HG02970 (cell line): ENCODE measurements around the gene EP400.
A peak's percentile ranks its signal among the peaks of the same experiment; 100 is the strongest.

Source experiments
- ATAC-seq: cut with Tn5 transposase; IDR thresholded peaks from one replicate; pipeline ENCODE4 v1.9.1; 2021; ENCODE audit warnings: mild to moderate bottlenecking, moderate library complexity, moderate number of reproducible peaks; ENCODE audit not compliant: unreplicated experiment, low FRiP score

The EP400 gene

GRCh38 chr12:131922772-131923171 lies 27.0 kb upstream of the EP400 start:
- no peak for ATAC-seq

DNA sequence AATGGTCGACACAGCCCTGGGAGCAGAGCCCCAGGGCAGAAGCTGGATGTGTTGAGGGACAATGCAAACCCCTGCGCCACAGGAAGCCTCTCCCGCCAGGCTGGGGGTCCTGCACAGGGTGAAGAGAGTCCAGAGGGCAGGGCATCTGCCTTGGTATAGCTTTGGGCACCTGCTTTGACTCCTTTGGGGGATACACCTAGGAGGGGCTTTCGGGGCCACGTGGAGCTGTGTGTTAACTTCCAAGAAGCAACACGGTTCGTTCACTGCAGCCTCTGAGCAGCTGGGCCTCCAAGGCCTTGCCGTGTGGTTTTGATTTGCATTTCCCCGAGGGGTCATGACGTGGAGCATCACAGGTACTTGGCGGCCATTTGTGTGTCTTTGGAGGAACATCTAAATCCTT lies 26.5 kb upstream of the EP400 start:
- ATAC-seq, result peak; percentile 61

DNA sequence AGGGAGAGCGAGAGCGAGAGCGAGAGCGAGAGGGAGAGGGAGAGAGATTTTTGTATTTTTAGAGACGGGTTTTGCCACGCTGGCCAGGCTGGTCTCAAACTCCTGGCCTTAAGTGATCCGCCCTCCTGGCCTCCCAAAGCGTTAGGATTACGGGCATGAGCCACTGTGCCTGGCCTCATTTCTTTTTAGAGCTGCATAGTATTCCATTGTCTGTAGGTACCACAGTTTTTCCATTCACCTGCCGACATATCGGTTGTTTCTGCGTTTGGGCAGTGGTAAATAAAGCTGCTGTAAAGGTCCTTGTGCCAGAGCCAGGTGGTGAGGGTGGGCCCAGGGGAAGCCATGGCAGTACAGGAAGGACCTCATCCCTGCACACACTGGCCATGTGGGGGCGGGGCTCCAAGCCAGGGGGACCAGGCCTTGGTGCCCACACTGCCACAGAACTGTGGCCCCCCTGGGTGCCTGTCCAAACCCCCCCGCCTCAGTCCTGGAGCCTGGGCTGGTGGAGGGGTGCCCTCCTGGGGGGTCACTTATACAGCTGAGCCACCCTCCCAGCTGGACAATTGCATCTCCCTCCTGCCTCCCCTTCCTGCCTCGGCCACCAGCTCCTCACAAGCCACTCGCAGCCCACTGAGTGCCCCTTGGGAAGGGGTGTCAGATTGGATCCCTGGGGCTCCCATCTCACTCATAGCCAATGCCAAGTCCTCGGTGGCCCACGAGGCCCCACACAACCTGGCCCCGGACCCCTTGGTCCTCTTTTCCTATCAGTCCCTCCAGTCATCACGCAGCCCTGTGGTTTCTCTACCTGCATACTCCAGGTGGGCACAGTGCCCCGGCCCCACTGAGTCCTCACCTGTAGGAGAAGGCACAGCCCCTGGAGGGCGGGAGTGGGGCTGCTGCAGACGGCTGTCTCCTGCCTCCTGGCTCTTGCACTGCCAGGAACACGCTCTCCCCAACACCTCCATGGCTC lies 22.3 kb upstream of the EP400 start:
- ATAC-seq, result no peak

DNA sequence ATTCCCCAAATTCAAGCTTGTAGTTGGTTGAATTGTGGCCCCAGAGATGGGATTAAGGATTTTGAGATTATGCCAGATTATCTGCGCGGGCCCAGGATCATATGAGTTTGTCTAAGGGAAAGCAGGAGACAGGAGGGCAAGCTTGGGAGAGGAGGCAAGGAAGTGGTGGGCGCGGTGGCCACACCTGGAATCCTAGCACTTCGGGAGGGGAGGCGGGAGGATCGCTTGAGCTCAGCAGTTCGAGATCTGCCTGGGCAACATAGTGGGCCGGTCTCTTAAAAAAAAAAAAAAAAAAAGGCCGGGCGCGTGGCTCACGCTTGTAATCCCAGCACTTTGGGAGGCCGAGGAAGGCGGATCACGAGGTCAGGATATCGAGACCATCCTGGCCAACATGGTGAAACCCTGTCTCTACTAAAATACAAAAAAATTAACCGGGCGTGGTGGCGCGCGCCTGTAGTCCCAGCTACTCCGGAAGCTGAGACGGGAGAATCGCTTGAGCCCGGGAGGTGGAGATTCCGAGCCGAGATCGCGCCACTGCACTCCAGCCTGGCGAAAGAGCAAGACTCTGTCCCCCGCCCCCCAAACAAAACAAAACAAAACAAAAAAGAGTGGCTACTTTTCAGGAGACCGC lies 21.5 kb upstream of the EP400 start:
- no peak for ATAC-seq

DNA sequence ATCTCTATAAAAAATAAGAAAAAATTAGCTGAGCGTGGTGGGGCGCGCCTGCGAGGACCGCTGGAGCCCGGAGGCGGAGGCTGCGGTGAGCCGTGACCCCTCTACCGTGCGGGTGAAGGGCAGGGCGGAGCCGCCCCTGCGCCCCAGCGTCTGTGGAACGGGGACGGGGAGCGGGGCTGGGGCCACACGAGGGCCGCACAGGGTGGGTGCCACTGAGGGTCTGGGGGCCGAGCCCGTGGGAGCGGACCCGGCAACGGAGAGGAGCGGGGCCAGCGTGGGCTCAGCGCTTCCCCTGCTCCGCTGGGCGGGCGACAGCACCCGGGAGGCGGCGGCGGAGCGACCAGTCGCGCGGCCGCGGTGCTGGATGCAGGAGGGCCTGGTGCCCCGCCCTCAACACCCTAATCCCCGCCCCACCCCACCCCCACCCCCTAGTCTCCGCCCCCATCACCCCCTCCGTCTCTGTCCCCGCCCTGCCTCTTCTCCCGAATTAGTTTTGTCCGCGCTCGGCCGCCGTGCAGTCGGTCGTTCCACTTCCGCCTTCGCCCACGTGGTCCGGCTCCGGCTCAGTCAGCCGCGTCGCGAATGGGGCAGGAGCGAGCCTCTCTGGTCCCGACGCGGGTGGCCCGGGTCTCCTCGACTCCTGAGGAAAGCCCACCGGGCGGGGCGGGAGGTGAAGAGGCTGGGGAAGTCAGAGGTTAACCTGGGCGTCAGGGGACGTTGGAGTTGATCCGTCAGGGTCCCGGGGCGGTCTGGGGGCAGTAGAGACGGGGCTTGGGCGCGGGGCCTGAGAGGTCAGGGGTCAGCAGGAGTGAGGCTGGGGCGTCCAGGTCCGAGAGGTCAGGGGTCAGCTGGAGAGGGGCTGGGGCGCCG lies 20.8 kb upstream of the EP400 start, which contains the start of gene PUS1:
PUS1 (plus strand) TSS at position 566 of the 870 bp plus-strand sequence. CDS start 447 bp downstream, outside the sequence.
- ATAC-seq, result peak; percentile 72

DNA sequence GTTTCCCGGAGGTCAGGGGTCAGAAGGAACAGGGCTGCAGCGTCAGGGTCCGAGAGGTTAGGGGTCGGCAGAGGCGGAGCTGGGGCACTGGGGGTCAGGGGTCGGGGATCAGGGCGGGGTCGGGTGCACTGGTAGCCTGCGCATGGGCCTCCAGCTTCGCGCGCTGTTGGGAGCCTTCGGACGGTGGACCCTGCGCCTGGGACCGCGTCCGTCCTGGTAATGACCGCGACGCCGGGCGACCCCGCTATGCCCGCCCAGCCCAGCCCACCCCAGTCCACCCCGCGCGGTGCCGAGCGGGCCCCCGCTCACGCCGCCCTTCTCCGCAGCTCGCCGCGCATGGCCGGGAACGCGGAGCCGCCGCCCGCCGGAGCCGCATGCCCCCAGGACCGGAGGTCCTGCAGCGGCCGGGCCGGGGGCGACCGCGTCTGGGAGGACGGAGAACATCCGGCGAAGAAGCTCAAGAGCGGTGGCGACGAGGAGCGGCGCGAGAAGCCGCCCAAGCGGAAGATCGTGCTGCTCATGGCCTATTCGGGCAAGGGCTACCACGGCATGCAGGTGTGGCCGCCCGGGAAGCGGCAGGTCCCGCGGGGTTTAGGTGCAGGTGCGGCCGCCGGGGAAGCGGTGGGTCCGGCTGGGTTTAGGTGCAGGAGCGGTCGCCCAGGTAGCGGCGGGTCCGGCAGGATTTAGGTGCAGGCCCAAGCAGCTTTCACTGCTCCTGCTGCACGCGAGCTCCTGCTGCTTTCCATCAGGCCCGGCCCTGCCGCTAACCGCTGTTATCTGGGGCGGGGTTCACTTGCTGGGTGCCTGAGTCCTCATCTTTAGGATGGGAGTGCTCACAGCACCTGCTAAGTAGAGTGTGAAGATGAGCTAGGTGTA lies 19.9 kb upstream of the EP400 start:
- no peak for ATAC-seq

- ATAC-seq, result no peak
These were observed 19.2 kb upstream of the EP400 start for GRCh38 chr12:131930510-131930909.

DNA sequence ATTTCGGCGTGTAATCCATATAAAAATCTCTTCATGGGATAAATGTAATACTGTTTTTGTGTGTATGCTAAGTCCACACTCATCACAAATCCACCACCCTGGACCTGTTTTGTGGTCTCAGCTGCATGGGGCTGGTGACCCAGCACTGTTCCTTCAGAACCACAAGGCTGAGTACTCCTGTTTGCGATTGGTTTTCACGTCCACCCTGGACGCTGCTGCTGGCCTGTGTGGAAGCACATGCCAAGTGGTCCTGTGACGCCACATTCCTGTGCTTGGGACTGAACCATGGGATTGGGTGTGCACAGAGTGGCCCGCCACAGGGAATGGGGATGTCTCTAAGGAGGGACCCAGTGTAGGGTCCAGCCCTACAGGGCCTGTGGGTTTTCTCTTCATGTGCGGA lies 16.4 kb upstream of the EP400 start:
- no peak for ATAC-seq

- ATAC-seq, result no peak
These were observed 15.2 kb upstream of the EP400 start for GRCh38 chr12:131934535-131934934.

- no peak for ATAC-seq
These were observed 11.7 kb upstream of the EP400 start for GRCh38 chr12:131938082-131938481.

- ATAC-seq, result no peak
These were observed 10.7 kb upstream of the EP400 start for GRCh38 chr12:131939007-131939406.

DNA sequence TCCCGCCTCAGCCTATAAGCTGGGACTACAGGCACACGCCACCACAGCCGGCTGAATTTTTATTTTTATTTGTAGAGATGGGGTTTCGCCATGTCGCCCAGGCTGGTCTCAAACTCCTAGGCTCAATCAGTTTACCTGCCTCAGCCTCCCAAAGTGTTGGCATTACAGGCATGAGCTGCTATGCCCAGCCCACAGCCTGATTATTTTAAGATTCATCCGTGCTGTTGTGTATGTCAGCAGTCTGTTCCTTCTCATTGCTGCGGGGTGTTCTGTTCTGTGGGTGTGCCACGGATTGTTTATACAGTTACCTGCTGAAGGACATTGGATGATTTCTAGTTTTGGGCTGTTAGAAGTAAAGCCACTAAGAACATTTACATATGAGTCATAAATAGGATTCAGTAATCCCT lies 9.6 kb upstream of the EP400 start:
- ATAC-seq, result no peak

DNA sequence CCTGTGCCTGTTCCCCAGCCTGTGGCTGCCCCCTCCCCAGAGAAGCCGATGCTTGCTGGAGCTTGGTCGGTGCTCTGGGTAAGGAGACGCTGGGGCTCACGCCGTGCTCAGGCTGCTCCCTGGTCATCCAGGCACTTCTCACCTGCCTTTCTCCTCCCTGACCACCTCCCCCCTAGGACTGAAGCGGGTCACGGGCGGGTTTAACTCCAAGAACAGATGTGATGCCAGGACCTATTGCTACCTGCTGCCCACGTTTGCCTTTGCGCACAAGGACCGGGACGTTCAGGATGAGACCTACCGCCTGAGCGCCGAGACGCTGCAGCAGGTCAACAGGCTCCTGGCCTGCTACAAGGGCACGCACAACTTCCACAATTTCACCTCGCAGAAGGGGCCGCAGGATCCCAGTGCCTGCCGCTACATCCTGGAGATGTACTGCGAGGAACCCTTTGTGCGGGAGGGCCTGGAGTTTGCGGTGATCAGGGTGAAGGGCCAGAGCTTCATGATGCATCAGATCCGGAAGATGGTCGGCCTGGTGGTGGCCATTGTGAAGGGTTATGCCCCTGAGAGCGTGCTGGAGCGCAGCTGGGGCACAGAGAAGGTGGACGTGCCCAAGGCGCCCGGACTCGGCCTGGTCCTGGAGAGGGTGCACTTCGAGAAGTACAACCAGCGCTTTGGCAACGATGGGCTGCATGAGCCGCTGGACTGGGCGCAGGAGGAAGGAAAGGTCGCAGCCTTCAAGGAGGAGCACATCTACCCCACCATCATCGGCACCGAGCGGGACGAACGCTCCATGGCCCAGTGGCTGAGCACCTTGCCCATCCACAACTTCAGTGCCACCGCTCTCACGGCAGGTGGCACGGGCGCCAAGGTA lies 8.4 kb upstream of the EP400 start:
- no peak for ATAC-seq

- ATAC-seq, result no peak
These were observed 7.8 kb upstream of the EP400 start for GRCh38 chr12:131941987-131942341.

- no peak for ATAC-seq
These were observed 7.1 kb upstream of the EP400 start for GRCh38 chr12:131942671-131943070.

GRCh38 chr12:131943389-131943788 lies 6.4 kb upstream of the EP400 start:
- ATAC-seq, result no peak

GRCh38 chr12:131943876-131944275 lies 5.9 kb upstream of the EP400 start:
- no peak for ATAC-seq

- no peak for ATAC-seq
These were observed 5.0 kb upstream of the EP400 start for GRCh38 chr12:131944601-131945251.
